Naive thymus-derived CD4-positive, alpha-beta T cell (primary cell): ENCODE measurements around the gene PPA1. TPM values are rescaled to one million over a fixed set of nuclear protein-coding genes. Genes with fewer than 3 reads are reported as not detected.
"Not testable (repeated sequence)": the region's sequence is repeated elsewhere in the genome, so short reads cannot be mapped to it uniquely, and the experiment has no call there.

Experiments used
- ATAC-seq: fragments of 150-1000 bp; cut with Tn5 transposase; 2 replicates; pipeline ENCODE4 v1.10.0; 2021; ENCODE audit warnings: mild to moderate bottlenecking, moderate library complexity
- CTCF ChIA-PET: fragments of 350-600 bp; sonication (Branson Sonifier 250); formaldehyde crosslinking; loops from one replicate; lab custom pipeline; 2021; ENCODE audit warnings: antibody characterized with exemption; lab: Charles Lee
- POLR2A ChIA-PET: fragments of 350-600 bp; sonication (Branson Sonifier 250); formaldehyde crosslinking; loops from one replicate; lab custom pipeline; 2021; ENCODE audit warnings: antibody characterized with exemption, inconsistent platforms; lab: Charles Lee
- DNase-seq, 9 donors: peaks; one replicate each; pipeline versions ENCODE4 v3.0.0 to v3.0.0-alpha.2; 2020 to 2022; ENCODE audit warnings: mixed read lengths in 1 of 9
- H3K27ac ChIP-seq: one replicate; pipeline ENCODE4 v1.7.0; 2013; ENCODE audit warnings: mild to moderate bottlenecking, low read depth, low read length, moderate library complexity
- H3K27me3 ChIP-seq, 2 donors: one replicate each; pipeline ENCODE4 v1.7.0; 2013; ENCODE audit warnings: low read length in 2 of 2, mild to moderate bottlenecking in 2 of 2, moderate library complexity in 2 of 2; ENCODE audit not compliant: control insufficient read depth in 2 of 2, insufficient read depth in 2 of 2
- H3K36me3 ChIP-seq, 3 experiments: 1 replicate in 2 of 3; 2 replicates in 1 of 3; pipeline ENCODE4 v1.7.0; 2013; ENCODE audit warnings: low read length in 3 of 3, mild to moderate bottlenecking in 3 of 3, moderate library complexity in 1 of 3; ENCODE audit not compliant: insufficient read depth in 3 of 3, control insufficient read depth in 2 of 3
- H3K4me1 ChIP-seq, 2 donors: one replicate each; pipeline ENCODE4 v1.7.0; 2013; ENCODE audit warnings: low read length in 2 of 2, mild to moderate bottlenecking in 2 of 2, moderate library complexity in 1 of 2; ENCODE audit not compliant: control insufficient read depth in 2 of 2, insufficient read depth in 2 of 2
- H3K4me3 ChIP-seq: 2 replicates; pipeline ENCODE4 v1.7.0; 2013; ENCODE audit warnings: mild to moderate bottlenecking, low read length
- H3K9me3 ChIP-seq, 3 experiments: 1 replicate in 2 of 3; 2 replicates in 1 of 3; pipeline ENCODE4 v1.7.0; 2013; ENCODE audit warnings: low read length in 3 of 3; ENCODE audit not compliant: control insufficient read depth in 2 of 3
- H3K27ac Mint-ChIP-seq, 9 donors: one replicate each; pipeline ENCODE4 v1.8.0; 2020 to 2022; ENCODE audit warnings: mixed read lengths in 9 of 9, mild to moderate bottlenecking in 8 of 9, moderate library complexity in 5 of 9, inconsistent platforms in 2 of 9
- H3K27me3 Mint-ChIP-seq, 5 donors: one replicate each; pipeline ENCODE4 v1.8.0; 2021 to 2022; ENCODE audit warnings: mixed read lengths in 5 of 5, mild to moderate bottlenecking in 1 of 5
- H3K36me3 Mint-ChIP-seq, 5 donors: one replicate each; pipeline ENCODE4 v1.8.0; 2020 to 2022; ENCODE audit warnings: mixed read lengths in 5 of 5, mild to moderate bottlenecking in 3 of 5, inconsistent platforms in 1 of 5
- H3K4me1 Mint-ChIP-seq, 7 donors: one replicate each; pipeline ENCODE4 v1.8.0; 2020 to 2022; ENCODE audit warnings: mixed read lengths in 7 of 7, mild to moderate bottlenecking in 3 of 7, inconsistent platforms in 1 of 7
- H3K4me3 Mint-ChIP-seq, 10 donors: one replicate each; pipeline ENCODE4 v1.8.0; 2020 to 2022; ENCODE audit warnings: mild to moderate bottlenecking in 10 of 10, mixed read lengths in 10 of 10, moderate library complexity in 6 of 10, inconsistent platforms in 2 of 10
- H3K9me3 Mint-ChIP-seq, 11 donors: one replicate each; pipeline ENCODE4 v1.8.0; 2020 to 2022; ENCODE audit warnings: mixed read lengths in 11 of 11, mild to moderate bottlenecking in 4 of 11, inconsistent platforms in 1 of 11, moderate library complexity in 1 of 11
- intact Hi-C, 2 donors: fragments of 100-400 bp; cut with micrococcal nuclease; formaldehyde crosslinking; loops; one replicate each; pipeline ENCODE4 v1.15.1; 2023
- polyA plus RNA-seq, 2 donors: library from polyadenylated mRNA; unstranded; fragments of 300-500 nt; fragmentation: Illumina TruSeq; gene quantifications; one replicate each; pipeline ENCODE4 v1.2.3, GENCODE V29; 2021
- total RNA-seq, 6 experiments: library from RNA in 5 of 6; stranded (reverse) in 5 of 6; gene quantifications; 1 replicate in 5 of 6; 2 replicates in 1 of 6; pipeline ENCODE4 v1.2.3 and lab custom pipeline; 2021 to 2026

PPA1 gene
- total and polyA plus RNA-seq, 7 experiments from 2014 or later = 51.9 to 179 (median 69.9) TPM

DNA sequence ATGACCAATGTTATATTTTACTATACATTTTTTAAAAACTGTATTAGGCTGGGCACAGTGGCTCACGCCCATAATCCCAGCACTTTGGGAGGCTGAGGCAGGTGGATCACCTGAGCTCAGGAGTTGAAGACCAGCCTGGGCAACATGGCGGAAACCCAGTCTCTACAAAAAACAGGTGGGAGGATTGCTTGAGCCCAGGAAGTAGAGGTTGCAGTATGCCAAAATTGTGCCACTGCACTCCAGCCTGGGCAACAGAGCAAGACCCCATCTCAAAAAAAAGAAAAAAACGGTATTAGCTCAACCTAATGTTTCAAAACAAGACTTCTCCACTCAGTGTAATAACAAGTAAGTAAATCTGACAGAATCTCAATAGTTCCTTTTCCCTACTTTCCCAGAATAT, 73.9 kb downstream of the PPA1 start:
- H3K4me3 Mint-ChIP-seq, intact Hi-C loops, H3K4me3 ChIP-seq, H3K9me3 ChIP-seq, ATAC-seq, H3K27me3 ChIP-seq, H3K27me3 Mint-ChIP-seq, H3K27ac ChIP-seq, DNase-seq, H3K9me3 Mint-ChIP-seq: not testable (repeated sequence)
- CTCF ChIA-PET = interaction anchor here (3.1 kb wide), 1 partner anchor 13 kb away, joined by 9 read pairs; the partner anchor contains the start of gene TYSND1
- Histone ChIP-seq H3K4me1 (peaks cover 29% of the 10 kb centered on the region in 2 donors), H3K36me3 (peaks cover 31 to 63% (median 36%) of the 10 kb centered on the region in 3 experiments)
- Mint-ChIP-seq H3K27ac (peak overlapping the region in 3 of 9 donors; percentile 38 to 75 (median 58)), H3K4me1 (peaks cover 41 to 68% (median 59%) of the 10 kb centered on the region in 7 donors), H3K36me3 (peaks cover 10 to 46% (median 33%) of the 10 kb centered on the region in 5 donors)
- POLR2A ChIA-PET = interaction anchor here (1.2 to 4.2 kb wide), 3 partner anchors 9 to 13 kb away, joined by 3 to 19 read pairs (median 6); partner anchors contain the start of gene TYSND1

DNA sequence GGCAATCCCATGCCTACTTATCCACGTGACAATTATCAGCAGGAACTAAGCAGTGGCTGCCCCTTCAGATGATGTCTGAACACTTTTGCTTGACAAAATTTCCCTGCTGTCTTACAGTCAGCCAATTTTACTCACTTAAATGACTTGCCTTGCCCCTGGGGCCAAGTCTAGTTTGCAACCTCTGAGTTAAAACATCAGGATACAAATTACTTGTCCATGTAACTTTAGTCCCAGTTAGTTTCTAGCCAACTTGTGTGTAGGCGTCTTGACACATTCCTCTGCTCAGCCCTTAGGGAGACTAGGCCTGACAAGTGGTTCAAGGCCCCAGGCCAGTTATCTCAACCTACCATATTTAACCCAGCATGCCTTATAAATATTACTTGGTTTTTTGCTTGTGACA, 75.1 kb downstream of the PPA1 start:
- H3K4me1 Mint-ChIP-seq = peaks cover 28 to 56% (median 46%) of the 10 kb centered on the region in 7 donors
- POLR2A ChIA-PET = interaction anchor here (2.2 to 4.2 kb wide), 2 partner anchors 10 to 11 kb away, joined by 14 to 19 read pairs; partner anchors contain the start of gene TYSND1
- H3K36me3 Mint-ChIP-seq = peaks cover 10 to 55% (median 33%) of the 10 kb centered on the region in 5 donors

DNA sequence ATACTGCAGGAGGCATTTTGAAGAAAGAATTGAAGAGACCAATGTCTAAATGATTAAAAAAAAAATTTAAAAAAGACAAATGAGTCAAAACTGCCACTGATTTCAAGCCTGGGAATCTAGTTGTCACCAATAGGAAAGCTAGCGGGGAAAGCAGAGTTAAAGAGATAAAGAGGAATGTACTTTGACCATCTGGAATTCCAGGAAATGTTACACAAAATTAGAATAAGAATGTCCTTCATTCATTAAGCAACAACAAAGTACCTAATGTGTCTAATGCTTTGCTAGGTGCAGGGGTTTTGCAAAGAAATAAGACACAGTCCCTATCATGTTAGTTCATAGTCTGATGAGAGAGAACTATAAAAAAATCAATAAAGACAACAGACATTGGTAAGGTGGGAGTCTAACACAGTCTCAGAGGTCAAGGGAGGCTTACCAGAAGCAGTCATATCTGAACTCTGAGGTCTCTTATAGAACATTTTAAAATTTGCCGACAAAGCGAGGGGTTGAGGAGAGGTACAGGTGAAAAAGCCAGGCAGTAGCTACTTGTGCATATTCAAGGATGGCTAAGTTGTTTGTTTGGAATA, 77.9 kb downstream of the PPA1 start:
- peaks cover 14 to 66% (median 42%) of the 10 kb centered on the region in 5 donors for H3K36me3 Mint-ChIP-seq
- H3K27me3 ChIP-seq = no peaks in the 10 kb centered on the region
- no peak overlapping the region for H3K4me3 Mint-ChIP-seq
- H3K9me3 ChIP-seq = no peaks in the 10 kb centered on the region
- DNase-seq (no peak), ATAC-seq (no peak)
- intact Hi-C loops = no loop called here
- ChIA-PET POLR2A (interaction anchor here (0.5 to 4.2 kb wide), 3 partner anchors 9 to 19 kb away, joined by 3 to 19 read pairs (median 3); partner anchors contain the start of gene TYSND1), CTCF (interaction anchor here (0.6 kb wide), 1 partner anchor 9 kb away, joined by 3 read pairs; the partner anchor contains the start of gene TYSND1)
- peaks cover 35 to 88% (median 53%) of the 10 kb centered on the region in 3 experiments for H3K36me3 ChIP-seq
- H3K27me3 Mint-ChIP-seq = no peaks in the 10 kb centered on the region
- H3K4me1 Mint-ChIP-seq = peaks cover 7 to 40% (median 23%) of the 10 kb centered on the region in 7 donors
- no peaks in the 10 kb centered on the region for H3K9me3 Mint-ChIP-seq
- peak overlapping the region in 6 of 9 donors; percentile 9 to 73 (median 47) for H3K27ac Mint-ChIP-seq
- no peak overlapping the region for H3K4me3 ChIP-seq
- no peak overlapping the region for H3K27ac ChIP-seq
- no peaks in the 10 kb centered on the region for H3K4me1 ChIP-seq

More for the DNA sequence above, 75.1 kb downstream of the PPA1 start:
- Histone ChIP-seq H3K4me1 (peaks cover 16 to 17% of the 10 kb centered on the region in 2 donors), H3K27me3 (no peaks in the 10 kb centered on the region), H3K9me3 (no peaks in the 10 kb centered on the region), H3K4me3 (no peak overlapping the region), H3K27ac (no peak overlapping the region), H3K36me3 (peaks cover 33 to 75% (median 45%) of the 10 kb centered on the region in 3 experiments)
- ATAC-seq (no peak), DNase-seq (no peak)
- Mint-ChIP-seq H3K9me3 (no peaks in the 10 kb centered on the region), H3K27ac (peak overlapping the region in 1 of 9 donors; percentile 12), H3K27me3 (no peaks in the 10 kb centered on the region), H3K4me3 (no peak overlapping the region)
- CTCF ChIA-PET = interaction anchor here (0.6 to 3.1 kb wide), 2 partner anchors 10 to 12 kb away, joined by 3 to 9 read pairs; partner anchors contain the start of gene TYSND1
- intact Hi-C loops = no loop called here

Other genes with a start within 250 kb of the PPA1 start
- gene MACROH2A2, start 180.6 kb downstream of the PPA1 start, total RNA-seq = 1 to 10 TPM; 3.1 to 6.0 (median 4.2) TPM
- 1 to 10 TPM; 3.8 to 4.6 TPM for gene MACROH2A2, start 180.6 kb downstream of the PPA1 start, polyA plus RNA-seq
- 1 to 10 TPM; 3.0 to 5.5 (median 3.2) TPM for gene AIFM2, start 100.6 kb downstream of the PPA1 start, total RNA-seq
- gene AIFM2, start 100.6 kb downstream of the PPA1 start, polyA plus RNA-seq = 1 to 10 TPM in 1 of 2 donors, under 1 TPM in 1; 0.91 to 2.9 TPM
- 10 to 100 TPM; 13.8 to 35.9 (median 19.5) TPM for gene TYSND1, start 86.7 kb downstream of the PPA1 start, total RNA-seq
- 10 to 100 TPM; 21.0 to 25.0 TPM for gene TYSND1, start 86.7 kb downstream of the PPA1 start, polyA plus RNA-seq
- 100 to 1,000 TPM in 3 of 5 experiments, 10 to 100 TPM in 2; 81.6 to 124 (median 119) TPM for gene SAR1A, start 62.9 kb downstream of the PPA1 start, total RNA-seq
- 10 to 100 TPM; 14.2 to 17.8 TPM for gene SAR1A, start 62.9 kb downstream of the PPA1 start, polyA plus RNA-seq
- under 1 TPM in 1 of 5 experiments, not detected in 4; 0.05 TPM for gene NPFFR1, start 50.6 kb upstream of the PPA1 start, total RNA-seq
- gene NPFFR1, start 50.6 kb upstream of the PPA1 start, polyA plus RNA-seq = not detected
- gene LRRC20, start 149.2 kb upstream of the PPA1 start, total RNA-seq = 1 to 10 TPM; 3.0 to 9.6 (median 3.3) TPM
- 1 to 10 TPM; 3.5 to 3.8 TPM for gene LRRC20, start 149.2 kb upstream of the PPA1 start, polyA plus RNA-seq
- gene EIF4EBP2, start 170.7 kb upstream of the PPA1 start, total RNA-seq = 10 to 100 TPM; 33.5 to 52.1 (median 45.2) TPM
- 10 to 100 TPM; 52.5 to 54.3 TPM for gene EIF4EBP2, start 170.7 kb upstream of the PPA1 start, polyA plus RNA-seq
- gene NODAL, start 208.3 kb upstream of the PPA1 start, total RNA-seq = not detected
- not detected for gene NODAL, start 208.3 kb upstream of the PPA1 start, polyA plus RNA-seq
- gene PALD1, start 245.3 kb upstream of the PPA1 start, total RNA-seq = under 1 TPM; 0.08 to 0.39 (median 0.19) TPM
- gene PALD1, start 245.3 kb upstream of the PPA1 start, polyA plus RNA-seq = under 1 TPM in 1 of 2 donors, not detected in 1; 0.10 TPM